Head of caudate nucleus (tissue), 42 donors: ENCODE measurements around the gene PIGR.
"Not testable (repeated sequence)": the region's sequence is repeated elsewhere in the genome, so short reads cannot be mapped to it uniquely, and the experiment has no call there.

ENCODE experiments used
- DNase-seq, 42 donors: peaks; one replicate each; pipeline versions ENCODE4 v3.0.0 to v3.0.0-alpha.2; 2020 to 2021; ENCODE audit warnings: mixed read lengths in 7 of 42
- intact Hi-C: fragments of 100-400 bp; cut with DNase I; formaldehyde crosslinking; loops from one replicate; pipeline ENCODE4 v1.15.0; 2022

Gene PIGR

DNA sequence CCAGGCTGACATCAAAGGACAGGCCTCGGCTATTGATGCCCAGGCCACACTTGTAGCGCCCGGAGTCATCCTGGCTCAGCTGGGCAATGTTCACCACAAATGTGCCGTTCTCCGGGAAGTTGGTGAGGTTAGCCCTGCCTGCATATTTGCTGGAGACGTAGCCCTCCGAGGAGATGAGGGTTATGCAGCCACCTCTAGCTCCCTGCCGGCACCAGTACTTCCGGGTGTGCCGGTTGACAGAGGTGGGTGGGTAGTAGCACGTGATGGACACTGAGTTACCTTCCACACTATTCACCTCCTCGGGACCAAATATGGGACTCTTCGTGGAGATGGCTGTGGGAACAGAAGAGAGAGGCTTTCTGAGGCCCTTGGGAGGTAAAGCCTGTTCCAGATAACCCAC is 7.1 kb downstream of the PIGR start:
- DNase-seq: no peak
- intact Hi-C loops: no loop called here

DNA sequence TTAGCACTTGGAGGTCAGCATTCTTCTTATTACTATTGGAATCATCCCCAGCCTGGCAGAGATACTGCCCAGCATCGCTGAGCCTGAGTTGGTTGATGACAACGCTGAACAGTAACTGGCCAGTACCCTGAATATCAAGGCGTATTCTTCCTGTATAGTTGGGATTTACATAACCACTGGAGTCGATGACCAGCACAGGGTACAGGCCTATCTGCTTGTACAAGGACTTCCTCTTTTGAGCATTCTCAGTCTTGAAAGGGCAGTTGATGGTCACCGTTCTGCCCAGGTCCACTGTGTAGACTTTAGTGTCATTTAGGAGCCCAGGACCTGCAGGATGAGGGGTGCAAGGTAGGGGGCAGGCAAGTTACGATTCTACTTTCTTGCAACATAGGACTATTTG is 8.8 kb downstream of the PIGR start:
- intact Hi-C loops: no loop called here
- peak in 1 of 42 donors; percentile 9 for DNase-seq

DNA sequence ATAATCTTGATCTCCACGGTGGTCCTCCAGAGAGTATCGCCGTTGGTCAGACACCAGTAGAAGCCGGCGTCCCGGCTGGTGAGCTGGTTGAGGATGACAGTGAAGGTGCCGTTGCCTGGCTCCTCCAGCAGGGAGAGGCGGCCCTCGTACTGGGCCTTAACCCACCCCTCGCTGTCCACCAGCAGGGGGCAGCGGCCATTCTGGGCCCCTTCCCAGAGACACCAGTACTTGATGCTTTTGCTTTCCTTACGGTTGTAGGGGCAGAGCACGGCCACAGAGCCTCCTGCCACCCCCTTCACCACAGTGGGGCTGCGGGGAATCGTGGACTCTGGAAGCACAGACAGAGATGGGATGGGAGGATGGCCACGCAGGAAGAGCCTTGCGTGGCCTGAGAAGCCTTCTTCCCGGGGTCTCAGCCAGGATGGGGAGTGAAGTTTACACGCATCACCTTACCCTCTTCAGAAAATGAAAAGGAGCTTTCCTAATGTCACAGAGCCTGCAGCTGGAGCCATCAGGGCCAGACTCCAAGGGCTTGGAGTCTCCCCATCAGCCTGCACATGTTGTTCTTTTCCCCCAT is 10.7 kb downstream of the PIGR start:
- intact Hi-C loops: no loop called here
- peak in 28 of 42 donors; percentile 9 to 70 (median 32) for DNase-seq

DNA sequence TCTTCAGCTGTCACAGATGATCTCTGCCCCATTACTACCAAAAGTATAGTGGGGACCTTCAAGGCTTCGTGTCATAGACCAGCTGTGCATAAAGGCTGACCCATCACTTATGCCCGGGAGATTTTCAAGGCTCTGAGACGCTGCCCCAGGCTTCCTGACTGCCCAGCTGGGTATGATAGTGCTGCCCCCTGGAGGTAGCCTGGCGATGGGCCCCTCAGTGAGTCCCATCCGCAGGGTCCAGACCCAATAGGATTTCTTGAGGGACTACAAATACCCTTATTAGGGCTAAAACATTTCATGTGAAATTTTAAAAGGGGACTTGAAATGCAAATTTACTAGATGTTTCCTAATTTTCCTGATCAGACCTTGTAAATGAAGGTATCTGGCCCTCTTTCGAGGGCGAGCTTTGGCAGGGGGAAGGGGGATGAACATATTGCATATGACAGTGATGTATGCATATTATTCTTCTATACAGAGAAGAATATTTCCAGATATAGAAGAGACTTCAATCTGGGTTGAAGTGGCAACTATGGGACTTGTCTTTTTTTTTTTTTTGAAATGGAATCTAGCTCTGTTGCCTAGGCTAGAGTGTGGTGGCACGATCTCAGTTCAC is 12.8 kb downstream of the PIGR start:
- intact Hi-C loops: no loop called here
- DNase-seq: peak in 17 of 42 donors; percentile 7 to 67 (median 34)

DNA sequence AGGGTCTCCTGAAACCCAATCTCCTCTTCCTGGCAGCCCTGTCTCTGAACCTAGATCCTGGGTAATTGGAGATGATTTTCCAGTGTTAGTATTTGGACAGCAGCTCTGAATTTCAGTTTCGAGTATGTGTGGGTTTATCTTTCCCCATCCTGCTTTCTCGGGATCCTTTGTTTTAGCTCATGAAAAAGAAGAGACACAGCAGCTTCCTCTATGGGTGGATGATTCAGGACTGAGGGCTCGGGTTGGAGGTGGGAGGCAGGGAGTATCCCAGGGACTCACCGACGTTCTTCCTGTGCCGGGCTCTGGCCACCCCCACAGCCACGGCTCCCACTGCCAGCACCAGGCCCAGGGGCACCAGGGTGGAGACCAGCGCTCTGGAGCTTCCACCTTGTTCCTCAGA is 14.1 kb downstream of the PIGR start:
- intact Hi-C loops: no loop called here
- no peak for DNase-seq

DNA sequence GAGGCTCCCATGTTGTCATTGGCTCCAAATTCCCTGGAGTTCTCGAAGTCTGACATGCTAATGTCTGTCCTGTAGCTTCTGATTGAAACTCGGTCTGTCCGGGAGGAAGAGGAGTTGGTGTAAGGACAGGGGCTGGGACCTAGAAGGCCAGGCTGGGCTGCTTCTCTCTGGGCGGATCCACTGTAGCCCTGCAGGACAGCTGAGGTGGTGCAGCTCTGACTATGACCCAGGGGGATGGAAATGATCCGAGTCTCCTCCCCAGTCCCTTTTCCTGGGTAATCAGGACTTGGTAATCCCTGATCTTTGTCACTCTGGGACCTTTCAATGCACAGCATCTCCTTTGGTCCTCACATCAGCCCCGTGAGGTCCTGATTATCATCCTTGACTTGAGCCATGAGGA is 14.6 kb downstream of the PIGR start:
- no peak for DNase-seq
- intact Hi-C loops: no loop called here

DNA sequence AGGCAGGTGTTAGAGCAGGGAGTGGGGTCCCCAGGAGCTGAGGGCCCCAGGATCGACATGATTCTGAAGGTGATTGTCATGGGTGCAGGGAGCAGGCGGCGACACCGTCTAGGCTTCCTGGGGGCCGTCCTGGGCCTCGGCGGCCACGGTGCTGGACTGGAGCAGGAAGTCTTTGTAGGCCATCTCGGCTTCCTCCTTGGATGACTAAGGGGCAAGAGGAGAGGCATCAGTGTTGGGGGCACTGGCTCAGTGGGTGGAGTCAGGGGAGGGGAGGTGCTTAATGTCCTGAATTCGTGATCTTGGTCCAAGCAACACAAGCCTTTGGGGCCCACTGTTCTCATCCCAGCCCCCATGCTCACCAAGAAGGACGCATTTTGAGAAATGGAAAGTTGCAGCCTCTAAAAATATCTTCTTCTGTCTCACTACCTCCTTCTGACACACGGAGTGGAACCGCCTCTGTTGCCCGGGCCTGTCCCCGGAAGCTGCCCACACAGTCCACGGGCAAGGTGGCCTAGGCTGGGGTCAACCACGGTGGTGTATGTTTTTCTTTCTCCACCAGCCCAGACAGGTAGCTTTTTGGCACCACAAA is 16.0 kb downstream of the PIGR start:
- intact Hi-C loops: no loop called here
- peak in 13 of 42 donors; percentile 5 to 45 (median 25) for DNase-seq

DNA sequence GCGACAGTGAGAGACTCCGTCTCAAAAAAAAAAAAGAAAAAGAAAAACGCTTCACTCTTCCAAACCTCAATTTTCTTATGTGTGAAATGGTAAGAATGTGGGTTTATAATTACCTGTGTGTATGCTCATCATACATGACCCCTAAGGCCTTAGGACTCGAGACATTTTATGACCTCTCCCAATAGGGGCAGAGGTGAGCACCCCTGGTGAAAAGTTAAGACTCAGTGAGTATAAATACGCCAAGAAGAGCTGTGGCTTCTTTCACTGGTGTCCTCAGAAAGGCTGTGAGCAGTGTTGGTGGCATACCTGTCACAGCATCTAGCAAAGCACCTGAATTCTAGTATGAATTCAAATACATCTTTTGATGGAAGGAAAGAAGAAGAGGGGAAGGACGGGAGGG is 16.7 kb downstream of the PIGR start:
- intact Hi-C loops: no loop called here

DNA sequence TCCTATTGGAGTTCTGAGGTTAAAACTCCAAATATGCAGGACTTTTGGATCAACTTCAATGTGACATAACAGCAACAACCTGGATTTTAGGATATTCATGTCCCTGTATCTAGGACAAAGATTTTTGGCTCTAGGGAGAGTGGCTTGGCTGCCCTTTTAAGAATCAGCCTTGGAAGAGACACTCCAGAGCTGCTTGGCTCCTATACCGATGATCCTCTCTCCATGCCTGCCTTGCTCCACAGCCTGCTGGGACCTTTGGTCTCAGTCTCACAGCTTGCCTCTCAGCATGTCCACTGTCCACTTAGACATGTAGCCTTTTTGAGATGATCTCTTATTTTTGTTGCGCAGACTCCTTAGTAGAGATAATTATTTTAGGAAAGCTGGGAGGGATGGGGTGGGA is 20.0 kb downstream of the PIGR start:
- DNase-seq: no peak
- intact Hi-C loops: no loop called here

More for the DNA sequence above, 16.7 kb downstream of the PIGR start:
- DNase-seq: no peak

DNA sequence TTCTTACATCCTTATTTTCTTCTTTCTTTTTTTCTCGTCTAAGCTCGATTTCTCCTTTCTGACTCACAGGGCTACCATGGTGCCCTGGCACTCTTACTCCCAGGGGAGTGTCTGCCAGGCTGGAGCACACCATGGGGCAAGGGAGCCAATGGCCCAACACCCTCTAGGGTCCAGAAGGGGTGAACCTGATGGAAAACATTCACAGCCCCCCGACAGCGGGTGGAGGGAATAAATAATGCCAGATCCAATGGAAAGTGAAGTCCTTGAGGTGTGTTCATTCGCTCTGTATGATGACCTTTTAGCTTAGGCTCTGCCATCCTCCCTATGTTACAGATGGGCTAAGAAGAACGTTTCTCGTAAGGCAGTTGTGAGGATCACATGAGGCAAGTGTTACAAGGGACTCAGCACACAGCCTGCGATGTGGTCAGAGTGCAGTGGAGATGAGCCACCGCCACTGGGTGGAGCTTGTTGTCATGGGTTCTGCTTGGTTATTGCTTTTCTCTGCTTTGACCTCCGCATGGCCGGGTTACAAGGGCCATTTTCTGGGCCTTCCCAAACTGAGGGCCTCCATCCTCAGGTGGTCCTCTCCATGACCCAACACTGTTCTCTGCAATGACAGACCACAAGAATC is 21.0 kb downstream of the PIGR start:
- peak in 21 of 42 donors; percentile 17 to 64 (median 34) for DNase-seq
- intact Hi-C loops: no loop called here

DNA sequence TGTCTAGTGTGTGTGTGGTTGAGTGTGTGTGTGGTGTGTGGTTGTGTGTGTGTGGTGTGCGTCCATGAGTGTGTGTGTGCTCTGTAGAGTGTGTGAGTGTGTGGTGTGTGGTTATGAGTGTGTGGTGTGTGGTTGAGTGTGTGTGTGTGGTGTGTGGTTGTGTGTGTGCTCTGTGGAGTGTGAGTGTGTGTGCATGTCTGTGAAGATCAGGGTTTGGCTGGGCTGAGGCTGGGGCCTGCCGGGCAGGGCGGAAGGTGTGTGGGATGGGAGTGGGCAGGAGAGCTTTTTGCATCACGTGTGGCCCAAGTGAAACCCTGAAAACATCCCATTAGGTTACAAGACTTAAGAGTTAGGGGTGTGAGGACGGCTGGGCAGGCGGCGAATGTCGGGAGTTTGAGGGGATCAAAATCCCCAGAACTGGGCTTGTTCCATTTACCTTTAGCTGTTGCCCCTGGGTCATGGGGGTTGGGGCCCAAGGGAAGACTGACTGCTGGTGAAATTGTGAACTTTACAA is 21.6 kb downstream of the PIGR start:
- no peak for DNase-seq

DNA sequence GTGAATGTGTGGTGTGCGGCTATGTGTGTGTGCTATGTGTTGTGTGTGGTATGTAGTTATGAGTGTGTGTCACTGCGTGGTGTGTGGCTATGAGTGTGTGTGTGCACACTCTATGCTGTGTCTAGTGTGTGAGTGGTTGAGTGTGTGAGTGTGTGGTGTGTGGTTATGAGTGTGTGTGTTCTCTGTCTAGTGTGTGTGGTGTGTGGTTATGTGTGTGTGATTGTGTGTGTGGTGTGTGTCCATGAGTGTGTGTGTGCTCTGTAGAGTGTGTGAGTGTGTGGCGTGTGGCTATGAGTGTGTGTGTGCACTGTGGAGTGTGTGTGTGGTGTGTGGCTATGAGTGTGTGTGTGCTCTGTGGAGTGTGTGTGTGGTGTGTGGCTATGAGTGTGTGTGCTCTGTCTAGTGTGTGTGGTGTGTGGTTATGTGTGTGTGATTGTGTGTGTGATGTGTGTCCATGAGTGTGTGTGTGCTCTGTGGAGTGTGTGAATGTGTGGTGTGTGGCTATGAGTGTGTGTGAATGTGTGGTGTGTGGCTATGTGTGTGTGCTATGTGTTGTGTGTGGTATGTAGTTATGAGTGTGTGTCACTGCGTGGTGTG is 22.2 kb downstream of the PIGR start:
- intact Hi-C loops, DNase-seq: not testable (repeated sequence)

More for the DNA sequence above, 21.6 kb downstream of the PIGR start:
- intact Hi-C loops: no loop called here

DNA sequence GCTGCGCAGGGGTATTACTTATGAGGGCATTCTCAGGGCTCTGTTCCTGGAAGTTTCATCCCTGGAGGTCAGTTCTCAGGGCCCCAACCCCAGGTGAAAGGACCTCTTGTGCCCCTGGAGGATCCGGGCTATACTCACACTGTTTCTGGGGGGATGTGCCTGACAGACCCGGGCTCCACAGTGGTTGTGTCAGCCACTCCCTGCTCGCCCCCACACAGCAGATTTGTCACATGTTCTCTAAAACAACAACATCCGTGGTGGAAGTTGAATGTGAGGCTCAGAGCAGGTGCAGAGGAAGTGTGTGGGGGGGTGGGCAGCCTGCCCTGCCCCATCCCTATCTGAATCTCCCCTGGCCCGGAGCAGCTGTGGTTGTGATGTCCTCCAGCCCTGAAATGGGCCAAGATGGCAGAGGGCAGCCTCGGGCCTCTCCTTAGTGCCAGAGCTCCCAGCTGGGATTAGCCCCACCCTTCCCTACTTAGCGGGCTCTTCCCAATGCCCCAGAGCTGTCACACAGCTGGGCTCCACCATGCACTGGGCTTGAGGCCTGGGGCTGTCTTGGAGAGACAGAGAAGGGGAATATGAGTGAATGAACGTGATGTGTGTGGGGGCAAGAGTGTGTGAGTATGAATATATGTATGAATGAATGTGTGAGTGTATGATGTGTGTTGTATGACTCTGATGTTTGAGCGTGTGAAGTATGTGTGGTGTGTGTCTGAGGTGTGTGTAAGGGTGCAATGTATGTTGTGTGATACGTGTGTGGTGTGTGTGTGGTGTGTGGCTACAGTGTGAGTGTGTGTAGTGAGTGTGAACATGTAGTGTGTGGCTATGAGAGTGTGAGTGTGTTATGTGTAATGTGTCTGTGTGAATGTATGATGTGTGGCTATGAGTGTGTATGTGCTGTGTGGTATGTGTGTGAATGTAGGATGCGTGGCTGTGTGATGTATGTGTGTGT is 23.0 kb downstream of the PIGR start:
- DNase-seq: peak in 1 of 42 donors; percentile 13
- intact Hi-C loops: no loop called here

DNA sequence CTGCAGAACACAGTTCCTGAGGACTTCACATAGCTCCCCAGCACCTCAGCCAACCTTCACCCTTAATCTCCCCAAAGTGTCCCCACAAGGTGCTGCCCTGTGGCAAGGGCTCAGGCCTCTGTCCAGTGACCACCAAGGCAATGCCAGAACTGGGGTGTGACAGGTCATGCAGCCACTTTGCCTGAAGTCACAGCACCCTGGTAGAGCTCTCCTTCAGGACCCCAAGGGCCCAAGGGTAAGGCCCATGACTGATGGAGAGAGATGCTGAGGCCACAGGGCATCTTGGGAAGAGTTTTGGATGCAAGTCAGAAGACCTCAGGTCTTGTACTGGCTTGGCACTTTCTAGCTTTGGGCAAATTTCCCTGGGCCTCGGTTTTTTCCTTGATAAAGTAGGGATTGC is 23.7 kb downstream of the PIGR start:
- intact Hi-C loops: no loop called here
- DNase-seq: no peak

DNA sequence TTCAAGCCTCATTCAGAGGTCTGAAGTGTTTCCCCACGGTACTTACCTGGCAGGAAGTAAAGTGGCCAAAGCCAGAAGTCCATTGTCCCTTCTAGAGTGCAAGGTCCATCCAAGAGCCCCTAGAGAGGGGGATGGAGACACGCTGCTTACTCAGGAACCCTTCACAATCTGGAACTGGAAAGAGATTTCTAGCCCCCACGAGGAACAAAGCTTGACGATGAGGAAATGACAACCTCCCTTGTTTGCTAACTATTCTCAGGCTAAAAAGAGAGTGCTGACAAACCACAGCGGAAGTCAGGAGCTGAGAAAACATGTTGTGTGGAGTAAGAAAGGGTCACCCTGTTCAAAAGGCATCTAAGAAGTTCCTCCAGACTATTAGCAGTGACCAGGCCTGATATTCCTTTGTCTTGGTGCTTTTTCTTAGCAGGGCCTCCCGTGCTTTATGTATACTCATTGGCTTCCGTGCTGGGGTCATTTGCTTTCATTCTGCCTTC is 24.4 kb downstream of the PIGR start, which contains the start of gene FCMR:
Gene FCMR (minus strand): TSS at position 170 of the 494 bp plus-strand sequence. CDS start 87 bp downstream, at position 83.
- intact Hi-C loops: no loop called here
- peak in 16 of 42 donors; percentile 16 to 58 (median 32) for DNase-seq

DNA sequence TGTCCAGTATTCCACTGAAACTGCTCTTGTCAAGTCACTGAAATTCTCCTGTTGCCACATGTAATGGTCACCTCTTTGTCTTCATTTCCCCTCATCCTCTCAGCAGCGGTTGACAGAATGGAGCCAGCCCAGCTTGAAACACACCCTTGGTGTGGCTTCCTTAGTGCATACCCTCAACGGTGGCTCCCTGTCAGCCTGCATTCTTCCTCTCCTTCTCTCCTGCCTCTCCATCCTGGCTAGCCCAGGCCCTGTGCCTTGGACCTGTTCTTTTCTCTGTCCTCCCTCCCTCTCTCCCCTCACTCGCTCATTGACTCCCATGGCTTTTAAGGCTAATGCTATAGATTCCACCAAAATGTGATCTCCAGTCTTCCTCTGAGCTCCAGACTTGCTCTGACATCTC is 28.2 kb downstream of the PIGR start:
- DNase-seq: no peak
- intact Hi-C loops: loop anchor here (10.0 kb wide), 1 partner anchor 283 kb away; the partner anchor contains the start of gene DYRK3

DNA sequence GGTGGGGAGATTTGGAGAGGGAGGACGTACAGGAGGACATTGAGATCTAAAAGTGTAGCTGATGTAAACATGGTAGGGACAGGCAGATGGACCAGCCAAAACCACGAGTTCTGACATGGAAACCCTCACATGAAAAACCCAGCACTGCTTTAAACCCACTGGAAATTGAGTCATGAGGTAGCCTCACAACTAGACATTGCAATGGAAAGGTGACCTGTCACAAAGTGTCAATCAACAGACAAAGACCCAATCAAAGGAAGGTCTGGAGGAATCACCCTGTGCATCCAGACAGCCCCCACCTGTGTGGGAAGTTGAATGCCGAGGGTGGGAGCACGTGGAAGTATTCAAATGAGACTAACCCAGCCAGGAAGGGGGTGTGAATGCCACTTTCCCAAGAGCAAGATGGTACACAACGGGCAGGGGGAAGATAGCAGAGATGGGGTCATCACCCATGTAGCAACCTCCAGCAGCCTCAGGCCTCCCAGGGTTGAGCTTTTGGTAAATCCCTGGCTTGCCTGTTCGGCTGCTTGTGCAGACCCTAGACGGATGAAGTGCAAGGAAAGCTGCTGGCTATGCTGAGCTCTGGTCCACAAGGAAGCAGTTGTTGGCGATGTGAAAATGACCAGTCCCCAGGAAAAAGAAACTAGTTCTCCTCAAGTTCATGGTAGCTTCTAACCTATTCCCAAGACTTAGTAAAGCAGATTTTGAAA is 30.1 kb downstream of the PIGR start:
- DNase-seq: no peak
- intact Hi-C loops: loop anchor here (10.0 kb wide), 1 partner anchor 281 kb away; the partner anchor contains the start of gene DYRK3
